Measurements from ENCODE around the gene NSG1.

NSG1 gene, protein sequence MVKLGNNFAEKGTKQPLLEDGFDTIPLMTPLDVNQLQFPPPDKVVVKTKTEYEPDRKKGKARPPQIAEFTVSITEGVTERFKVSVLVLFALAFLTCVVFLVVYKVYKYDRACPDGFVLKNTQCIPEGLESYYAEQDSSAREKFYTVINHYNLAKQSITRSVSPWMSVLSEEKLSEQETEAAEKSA

DNA sequence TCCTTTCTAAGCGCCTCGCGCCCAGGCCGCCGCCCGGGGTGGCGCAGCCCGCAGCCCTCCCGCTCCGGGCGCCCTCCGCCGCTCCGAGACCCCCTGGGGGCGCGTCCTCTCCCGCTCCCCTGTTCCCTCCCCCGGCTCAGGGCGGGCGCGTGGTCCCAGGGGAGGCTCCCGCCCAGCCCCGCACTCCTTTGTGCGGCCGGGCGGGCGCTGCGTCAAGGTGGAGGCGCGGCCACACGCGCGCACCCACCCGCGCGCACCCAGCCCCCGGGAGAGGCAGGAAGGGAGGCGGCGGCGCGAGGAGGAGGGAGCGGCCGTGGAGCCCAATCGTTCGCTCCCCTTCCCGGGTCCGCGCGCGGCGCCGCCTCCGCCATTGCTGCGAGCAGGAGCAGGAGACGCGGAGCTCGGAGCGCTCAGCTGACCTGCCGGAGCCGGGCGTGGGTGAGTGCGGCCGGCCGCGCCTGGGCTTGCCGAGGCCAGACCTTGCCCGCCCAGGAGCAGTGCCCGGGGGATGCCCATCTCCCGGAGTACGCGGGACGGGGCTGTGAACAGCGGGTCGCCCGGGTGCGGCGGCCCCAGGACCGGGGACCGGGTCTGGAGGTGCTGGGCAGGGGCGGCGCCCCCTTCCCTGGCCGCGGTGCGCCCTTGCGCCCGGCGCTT, at the start of gene NSG1:
Gene NSG1 (plus strand): TSS at position 367 of the 657 bp plus-strand sequence. CDS start 528 bp downstream, outside the sequence.
- DNase-seq (ENCODE audit: low read depth) = no peak

DNA sequence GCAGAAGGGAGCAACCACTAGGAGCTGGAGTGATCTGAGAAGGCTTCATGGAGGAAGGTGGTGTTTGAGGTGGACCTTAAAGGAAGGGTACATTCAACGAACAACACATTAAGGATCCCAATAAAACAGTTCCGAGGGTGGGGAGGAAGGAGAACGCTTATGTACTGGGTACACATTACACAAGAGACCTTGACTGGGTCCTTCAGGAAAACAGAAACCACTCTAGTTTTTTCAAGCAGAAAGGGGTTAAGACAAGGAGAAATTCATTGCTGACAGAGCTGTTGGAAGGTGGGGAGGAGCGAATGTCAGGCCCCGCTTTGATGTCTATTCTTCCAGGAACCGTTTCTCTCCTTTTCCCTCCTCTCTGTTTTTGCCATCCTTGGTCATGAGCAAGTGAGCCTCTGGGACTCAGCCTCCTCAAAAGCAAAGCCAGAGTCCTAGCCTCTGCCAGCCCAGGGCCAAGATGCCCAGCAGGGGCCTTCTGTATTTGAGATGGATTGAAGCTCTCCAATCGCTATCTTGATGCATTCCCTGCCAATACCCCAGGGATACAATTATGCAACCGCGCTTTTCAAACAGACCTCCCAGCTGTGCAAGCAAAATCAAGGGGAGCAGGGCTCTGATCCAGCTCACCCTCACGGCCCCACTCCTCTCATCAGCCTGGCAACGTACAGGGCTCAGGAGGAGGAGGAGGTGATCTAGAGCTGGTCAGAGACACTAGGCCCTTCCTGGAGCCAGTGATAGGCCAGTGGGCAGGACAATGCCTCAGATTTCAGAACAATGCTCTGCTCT, 48.5 kb upstream of the NSG1 start:
- no peak for DNase-seq (ENCODE audit: low read depth)

DNA sequence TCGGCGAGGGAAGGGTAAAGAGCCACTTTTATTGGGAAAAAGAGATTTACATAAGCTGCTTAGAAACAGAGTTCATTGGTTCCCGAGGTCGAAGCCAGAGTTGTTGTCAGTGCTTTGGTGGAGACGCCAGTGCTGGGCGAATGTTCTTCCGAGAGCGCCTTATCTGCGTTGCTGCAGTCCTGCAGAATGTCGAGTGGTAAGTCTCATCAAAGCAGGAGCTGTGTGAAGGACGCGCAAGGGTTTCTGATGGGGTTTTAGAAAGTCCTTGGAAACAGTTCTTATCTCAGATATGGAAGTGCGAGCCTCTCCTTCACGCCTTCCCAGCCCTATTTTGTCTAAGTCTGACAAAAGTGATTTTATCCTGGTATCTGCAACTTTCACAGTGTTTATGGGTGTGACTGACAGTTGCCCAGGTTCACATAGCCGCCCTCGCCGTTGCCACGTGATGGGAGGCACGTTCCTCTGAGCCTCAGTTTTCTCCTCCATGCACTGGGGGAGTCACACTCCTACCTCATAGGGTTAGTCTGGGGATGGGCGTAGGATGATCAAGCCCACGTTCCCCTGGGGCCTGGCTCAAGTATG, 47.3 kb upstream of the NSG1 start:
- DNase-seq (ENCODE audit: low read depth) = no peak

DNA sequence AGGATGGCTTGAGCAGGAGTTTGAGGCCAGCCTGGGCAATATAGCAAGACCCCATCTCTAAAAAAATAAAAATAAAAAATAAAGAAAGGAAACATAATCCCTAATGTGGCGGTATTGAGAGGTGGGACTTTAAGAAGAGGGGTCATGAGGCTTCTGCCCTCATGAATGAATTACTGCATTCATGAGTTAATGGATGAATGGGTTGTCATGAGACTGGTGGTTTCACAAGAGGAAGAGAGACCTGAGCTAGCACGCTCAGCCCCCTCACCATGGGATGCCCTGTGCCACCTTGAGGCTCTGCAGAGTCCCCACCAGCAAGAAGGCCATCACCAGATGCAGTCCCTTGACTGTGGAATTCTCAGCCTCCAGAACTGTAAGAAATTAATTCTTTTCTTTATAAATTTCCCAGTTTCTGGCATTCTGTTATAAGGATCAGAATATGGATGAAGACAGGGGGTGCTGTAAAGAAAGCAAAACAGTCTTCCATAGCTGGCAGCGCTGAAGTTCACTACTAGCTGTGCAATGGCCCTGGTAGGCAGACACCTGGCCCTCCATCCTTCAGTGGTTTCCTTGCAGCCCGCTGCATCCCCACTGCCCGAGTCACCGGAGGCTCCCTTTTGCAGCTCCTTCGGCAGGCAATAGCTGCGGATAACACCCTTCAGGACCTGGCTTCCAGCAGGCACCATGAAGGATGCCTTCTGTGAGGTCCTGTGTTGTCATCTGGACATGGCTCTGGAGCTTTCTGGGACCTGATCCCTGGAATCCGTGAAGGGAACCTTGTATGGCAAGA, 44.8 kb upstream of the NSG1 start:
- no peak for DNase-seq (ENCODE audit: low read depth)

DNA sequence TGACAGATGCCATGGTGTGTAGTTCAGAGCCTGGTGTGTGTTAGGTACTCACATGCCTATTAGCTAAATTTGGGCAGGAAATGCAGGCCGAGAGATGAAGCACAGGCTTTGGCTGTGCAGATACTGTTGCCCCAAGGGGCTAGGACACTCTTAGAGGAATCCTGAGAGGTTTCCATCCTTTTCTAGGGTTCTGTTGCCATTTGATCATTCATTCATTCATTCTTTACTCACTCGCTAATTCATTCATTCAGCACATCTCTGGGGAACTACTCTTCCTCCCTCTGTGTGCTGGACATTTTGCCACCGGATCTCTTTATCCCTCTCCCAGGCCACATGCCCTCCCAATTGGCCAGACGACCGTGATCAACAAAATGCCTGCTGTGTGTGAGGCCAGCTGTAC, 43.9 kb upstream of the NSG1 start:
- DNase-seq (ENCODE audit: low read depth) = no peak

DNA sequence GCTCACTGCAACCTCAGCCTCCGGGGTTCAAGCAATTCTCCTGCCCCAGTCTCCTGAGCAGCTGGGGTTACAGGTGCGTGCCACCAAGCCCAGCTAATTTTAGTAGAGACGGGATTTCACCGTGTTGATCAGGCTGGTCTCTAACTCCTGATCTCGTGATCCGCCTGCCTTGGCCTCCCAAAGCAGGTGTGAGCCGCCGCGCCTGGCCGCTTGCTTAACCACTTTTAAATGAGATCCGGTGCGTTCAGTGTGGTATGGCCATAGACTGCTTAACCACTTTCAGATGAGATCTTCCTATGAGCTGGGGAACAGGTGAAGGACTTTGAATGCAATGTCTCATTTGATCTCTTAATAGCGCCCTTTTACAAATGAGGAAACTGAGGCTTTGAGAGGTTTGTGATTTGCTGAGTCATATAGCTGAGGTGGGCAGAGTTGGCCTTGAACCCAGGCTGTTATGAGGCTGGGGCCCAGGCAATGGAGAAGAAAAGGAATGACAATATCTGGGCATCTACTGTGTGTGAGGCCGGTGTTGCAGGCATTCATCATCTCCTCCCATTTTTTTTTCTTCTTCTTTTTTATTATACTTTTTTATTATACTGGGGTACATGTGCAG, 41.9 kb upstream of the NSG1 start:
- DNase-seq (ENCODE audit: low read depth) = no peak

DNA sequence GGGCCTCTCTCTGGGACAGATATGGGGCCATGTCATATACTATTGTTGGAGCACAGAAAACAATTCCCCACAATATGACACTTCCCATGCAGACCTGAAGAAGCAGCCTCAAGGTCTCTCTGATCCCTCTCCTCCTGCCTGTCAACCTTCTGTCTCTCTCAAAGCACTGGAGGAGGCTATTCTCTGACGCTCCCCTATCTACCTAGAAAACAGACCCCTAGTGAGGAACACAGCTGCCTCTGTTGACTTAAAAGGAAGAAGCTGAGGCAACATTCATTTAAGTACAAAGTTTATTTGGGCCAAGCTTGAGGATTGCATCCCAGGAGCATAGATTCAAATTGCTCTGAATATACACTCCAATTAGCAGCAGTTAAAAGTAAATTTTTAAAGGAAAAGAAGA, 39.3 kb upstream of the NSG1 start:
- no peak for DNase-seq (ENCODE audit: low read depth)

DNA sequence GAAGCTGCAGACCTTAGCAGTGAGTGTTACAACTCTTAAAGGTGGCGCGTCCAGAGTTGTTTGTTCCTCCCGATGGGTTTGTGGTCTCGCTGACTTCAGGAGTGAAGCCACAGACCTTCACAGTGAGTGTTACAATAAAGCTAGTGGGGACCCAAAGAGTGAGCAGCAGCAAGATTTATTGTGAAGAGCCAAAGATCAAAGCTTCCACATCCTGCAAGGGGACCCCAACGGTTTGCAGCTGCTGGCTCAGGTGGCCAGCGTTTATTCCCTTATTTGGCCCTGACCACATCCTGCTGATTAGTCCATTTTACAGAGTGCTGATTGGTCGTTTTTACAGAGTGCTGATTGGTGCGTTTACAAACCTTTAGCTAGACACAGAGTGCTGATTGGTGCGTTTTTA, 38.3 kb upstream of the NSG1 start:
- DNase-seq (ENCODE audit: low read depth) = peak; percentile 9

DNA sequence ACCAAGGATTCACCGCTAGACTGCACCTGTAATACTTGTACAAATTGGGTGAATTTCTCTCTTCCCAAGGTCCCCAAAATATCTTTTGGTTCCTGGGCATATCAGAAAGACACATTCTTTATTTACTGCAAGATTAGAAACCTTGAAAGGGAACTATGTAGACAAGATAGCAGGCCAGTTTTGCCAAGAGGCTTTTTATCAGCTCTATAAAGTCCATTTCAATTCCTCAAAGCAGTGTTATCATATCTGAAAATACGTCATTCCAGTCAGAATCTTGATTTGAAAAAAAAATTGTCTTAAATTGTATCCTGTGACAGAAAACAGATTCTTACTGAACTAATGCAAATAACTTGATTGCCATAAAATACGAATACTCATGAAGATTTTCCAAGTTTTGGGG, 37.0 kb upstream of the NSG1 start:
- DNase-seq (ENCODE audit: low read depth) = no peak

DNA sequence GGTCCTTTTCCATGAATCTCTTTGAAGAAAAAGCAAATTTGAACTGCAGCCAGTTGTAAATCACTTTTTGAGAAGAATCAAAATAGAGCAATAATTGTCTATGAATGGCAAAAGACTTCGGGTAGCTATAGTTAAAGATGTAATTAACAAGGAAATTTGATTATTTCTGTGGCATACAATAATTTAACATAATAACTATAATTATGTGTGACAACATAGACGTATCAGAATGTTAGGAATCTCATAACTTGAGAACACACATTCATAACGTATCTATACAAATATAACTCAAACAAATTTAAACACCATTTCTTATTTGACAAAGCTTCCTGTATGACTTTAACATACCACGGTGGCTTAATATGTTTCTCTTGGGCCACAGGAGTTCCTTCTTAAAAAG, 36.0 kb upstream of the NSG1 start:
- no peak for DNase-seq (ENCODE audit: low read depth)

DNA sequence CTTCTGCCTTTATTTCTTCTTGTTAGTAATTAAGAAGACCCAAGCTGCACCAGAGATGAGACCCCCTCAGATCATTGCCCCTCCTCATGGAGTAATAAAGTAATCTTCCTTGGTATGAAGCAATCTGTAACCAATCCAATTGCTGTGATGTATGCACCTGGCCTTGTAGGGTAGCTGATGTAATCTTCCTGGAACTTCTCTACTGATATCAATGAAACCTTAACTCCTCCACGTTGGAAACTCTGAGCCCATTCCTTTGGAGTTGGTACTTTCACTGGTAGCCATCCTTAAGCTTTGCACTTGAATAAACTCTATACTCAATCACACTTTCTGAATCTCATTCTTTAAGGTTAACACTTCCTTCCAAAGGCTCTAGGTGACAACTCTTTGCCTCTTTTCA, 31.6 kb upstream of the NSG1 start:
- no peak for DNase-seq (ENCODE audit: low read depth)

DNA sequence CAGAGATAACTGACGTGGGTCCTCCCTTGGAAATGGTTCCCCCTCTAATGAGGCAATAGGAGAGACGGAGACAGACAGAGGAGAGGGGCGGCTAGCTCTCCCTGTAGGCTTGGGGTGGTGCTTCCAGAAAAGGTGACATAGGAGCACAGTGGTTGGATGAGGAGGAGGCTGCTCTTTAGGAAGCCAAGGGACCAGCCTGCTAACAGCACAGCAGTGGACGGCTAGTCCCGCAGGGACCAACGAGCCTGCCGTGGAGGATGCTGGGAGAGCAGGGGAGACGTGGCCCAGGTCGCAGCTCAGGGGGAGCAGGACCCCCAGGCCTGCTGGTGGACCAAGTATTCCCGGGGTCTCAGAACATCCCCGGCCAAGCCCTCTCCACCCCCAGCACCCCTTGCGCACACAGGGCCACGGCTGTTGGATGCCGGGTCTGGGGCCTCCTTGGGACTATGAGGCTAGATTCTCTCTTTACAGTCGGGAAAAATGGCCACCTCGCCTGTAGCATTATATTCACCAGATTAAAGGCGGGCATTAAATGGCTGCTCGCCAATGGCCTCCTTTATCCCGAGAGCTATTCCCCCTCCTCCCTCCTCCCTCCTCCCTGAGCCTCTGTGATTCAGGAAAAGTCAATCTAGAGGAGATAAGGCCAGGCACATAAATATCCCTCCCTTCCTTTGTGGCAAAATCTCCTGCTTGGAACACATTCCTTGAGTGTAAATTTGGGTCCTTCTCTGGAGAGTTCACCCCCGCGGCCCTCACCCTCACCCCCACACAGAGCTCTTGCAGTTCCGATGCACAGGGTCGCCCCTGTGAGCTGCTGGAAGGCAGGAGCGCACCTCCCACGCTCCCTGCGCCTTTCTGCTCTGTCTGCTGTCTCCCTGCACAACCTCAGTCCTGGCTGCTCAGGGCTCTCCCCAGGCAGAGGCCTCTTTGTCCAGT, 30.5 kb upstream of the NSG1 start:
- no peak for DNase-seq (ENCODE audit: low read depth)

DNA sequence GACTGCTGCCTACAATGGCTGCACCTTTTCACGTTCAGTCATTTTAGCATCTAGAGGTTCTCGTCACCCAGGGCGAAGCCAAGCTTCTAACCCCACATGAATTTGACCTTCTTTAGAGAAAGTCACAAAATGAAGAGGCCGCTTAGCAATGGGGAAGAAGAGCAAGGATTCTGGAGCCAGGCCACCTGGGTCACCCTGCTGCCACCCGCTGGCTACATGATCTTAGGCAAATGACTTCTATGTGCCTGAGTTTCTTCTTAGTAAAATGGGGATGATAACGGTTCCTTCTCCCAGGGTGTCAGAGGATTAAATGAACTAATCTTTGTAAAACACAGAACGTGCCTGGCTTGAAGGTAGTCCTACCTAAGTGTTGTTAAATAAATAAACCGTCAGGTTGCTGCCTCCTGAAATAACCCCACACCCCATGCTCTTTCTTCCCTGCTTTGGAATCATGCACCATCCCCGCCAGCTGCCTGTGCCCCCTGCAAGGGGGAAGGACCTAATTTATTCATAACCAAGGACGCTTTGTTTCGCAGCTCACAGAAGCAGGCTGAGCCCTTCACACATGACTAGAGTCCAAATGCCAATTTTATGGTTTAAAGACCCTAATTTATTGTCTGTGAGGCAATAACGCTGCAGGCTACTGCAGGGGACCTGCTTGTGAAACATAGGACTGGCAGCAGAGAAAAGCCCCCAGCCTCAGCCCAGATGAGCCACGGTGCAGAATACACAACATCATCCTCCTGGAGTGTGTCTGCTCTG, 28.6 kb upstream of the NSG1 start:
- DNase-seq (ENCODE audit: low read depth) = no peak

DNA sequence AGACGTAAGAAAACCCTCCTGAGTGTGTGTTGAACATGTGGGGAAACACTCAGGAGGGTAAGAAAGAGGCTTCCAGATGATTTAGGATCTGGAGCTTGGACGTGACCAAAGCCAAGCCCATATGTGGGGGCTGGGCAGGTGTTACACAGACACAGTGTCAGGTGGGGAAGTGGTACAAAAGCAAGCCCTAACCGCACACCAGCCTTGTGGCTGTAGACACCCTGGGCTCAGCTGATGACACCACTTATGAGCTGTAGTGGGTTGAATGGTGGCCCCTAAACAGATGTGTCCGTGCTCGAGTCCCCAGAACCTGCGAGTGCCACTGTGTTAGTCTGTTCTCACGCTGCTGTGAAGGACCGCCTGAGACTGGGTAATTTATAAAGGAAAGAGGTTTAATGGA, 25.0 kb upstream of the NSG1 start:
- no peak for DNase-seq (ENCODE audit: low read depth)

DNA sequence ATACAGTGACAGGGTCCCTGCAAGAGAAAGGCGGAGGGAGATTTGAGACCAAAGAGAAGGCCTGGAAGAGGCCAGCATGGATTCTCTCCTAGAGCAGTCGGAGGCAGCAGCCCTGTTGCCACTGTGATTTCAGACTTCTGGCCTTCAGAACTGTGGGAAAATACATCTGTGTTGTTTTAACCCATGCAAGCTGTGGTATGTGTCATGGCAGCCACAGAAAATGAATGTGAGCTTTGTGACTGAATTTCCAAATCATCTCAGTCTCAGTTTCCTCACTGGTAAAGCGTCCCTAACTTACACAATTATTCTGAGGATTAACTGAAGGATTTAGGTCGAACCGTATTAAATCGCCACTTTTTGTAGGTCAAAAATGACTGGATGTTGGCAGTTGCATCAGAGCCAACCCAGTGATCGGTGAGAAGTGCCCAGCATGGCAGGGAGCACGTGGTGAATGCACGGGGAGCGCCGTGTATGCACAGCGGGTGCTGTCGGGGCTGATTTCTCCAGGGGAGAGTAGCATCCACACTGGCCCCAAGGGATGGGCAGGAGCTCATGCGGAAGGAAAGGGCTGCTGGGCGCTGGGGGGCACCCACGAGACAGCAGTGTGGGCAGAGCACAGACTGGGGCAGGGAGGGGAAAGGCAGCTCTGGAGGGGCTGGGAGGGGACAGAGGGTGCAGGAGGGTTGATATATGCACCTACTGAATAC, 23.8 kb upstream of the NSG1 start:
- DNase-seq (ENCODE audit: low read depth) = no peak

DNA sequence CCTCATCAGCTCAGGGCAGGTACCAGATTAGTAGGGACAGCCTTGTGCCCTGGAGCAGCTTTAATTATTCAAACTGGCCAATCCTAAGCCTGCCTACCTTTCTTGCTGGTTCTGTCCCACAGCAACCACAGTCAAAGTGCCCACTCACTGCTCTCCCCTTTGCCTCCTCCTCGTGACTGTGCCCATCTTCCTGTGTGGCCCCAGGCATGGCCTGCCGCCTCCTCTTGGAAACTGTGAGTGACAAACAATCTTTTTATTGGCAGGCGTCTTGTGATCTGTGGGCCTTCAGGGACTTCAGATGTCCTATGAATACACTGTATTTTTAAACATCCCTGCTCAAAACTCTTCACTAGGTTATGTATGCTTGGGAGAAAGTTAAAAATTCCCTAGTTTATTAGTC, 22.8 kb upstream of the NSG1 start:
- DNase-seq (ENCODE audit: low read depth) = no peak

DNA sequence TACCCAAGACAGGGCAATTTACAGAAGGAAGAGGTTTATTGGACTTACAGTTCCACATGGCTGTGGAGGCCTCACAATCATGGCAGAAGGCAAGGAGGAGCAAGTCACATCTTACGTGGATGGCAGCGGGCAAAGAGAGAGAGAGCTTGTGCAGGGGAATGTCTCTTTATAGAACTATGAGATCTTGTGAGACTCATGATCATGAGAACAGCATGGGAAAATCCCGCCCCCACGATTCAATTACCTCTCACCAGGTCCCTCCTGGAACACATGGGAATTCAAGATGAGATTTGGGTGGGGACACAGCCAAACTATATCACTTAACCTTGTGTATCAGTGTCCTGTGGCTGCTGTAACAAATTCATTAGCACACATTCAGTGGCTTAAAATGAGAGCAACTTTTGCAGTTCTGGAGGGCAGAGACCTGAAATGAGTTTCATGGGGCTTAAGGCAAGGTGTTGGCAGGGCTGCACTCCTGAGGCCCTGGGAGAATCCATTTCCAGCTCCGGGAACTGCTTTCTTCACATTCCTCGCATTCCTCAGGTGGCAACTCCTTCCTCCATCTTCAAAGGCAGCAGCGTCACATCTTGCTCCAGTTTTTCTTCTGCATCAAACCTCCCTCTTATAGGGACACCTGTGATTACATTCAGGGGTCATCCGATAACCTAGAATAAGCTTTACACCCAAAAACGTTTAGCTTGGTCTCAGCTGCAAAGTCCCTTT, 22.3 kb upstream of the NSG1 start:
- DNase-seq (ENCODE audit: low read depth) = no peak

DNA sequence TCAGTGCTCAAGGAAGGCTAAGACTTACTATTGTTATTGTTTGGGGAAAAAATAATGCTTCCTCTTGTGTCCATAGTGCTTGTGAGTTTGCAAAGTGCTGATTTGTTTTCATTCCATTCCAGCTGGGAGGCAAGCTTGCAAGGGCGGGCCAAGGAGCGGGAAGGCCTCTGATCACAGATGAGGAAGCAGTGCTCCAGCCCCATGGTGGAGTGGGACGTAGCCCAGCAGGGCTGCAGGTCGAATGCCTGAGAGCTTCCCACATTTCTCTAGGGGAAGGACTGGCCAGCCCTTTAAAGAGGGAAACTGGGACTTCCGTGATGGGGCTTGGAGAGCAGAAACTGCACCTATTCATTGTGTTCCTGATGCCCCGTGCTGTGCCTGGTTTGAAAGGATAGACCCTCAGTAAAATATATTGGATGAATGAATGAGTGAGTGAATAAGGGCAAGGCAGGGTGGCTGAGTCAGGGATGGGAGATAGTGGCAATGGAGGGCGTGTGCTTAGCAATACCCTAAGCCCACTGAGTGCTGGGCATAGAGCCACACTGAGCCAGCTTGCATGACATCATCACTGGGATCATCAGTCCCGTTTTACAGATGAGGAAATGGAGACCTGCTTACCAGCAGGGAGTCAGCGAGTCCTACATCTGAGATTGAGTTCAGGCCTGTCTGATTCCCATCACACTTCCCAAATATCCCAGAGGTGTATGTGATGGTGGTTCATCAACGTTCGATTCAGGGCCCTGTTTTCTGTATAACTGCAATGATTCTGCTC, 17.9 kb upstream of the NSG1 start:
- DNase-seq (ENCODE audit: low read depth) = no peak
